ENCODE data around the gene PHLDA2.
"Not testable (repeated sequence)": the region's sequence is repeated elsewhere in the genome, so short reads cannot be mapped to it uniquely, and the experiment has no call there.

PHLDA2 gene

DNA sequence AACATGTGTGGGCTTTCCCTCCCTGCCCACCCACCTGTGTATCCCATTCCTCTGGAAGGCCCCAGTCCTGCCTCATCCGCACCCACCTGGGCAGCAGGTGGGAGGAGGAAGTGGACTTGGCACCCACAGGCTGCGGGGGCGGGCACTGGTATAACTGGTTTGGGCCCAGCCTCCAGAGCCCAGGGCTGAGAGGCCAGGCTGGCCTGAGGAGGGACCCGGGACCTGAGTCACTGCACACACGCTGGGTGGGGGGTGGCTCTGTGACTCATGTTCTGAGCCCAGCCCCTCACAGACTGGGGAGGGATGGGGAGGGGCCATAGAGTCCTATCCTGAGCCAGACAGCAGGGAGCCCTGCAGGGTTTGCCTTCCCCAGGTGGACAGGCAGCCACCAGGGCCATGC, 16.7 kb downstream of the PHLDA2 start:
- no peak for DNase-seq

DNA sequence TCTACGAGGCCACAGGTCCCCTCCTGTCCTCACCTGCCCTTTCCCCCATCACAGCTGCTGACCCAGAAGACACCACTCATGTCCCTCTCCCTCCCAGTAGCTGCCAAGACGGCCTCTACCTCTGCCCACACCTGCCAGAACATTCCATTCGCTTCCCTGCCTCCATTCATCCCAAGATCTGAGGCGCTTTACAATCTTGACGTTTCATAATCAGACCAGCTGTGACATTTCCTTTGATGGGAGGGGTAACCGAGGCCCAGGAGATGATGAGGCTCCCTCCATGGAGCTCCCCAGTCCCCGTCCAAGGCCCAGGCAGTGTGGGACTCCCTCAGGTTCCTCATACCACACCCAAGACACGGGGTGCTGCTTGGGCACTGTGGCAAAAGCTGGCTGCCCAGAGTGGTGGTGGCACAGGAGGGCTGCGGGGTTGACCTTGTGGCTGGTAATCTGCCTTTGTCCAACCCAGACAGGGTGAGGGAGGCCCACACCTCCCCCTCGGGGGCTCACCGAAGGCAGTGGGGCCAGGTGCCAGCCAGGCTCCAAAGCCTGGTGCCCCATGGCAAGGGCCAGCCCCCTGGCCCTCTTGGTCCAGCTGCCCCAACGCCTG, 17.3 kb downstream of the PHLDA2 start:
- no peak for DNase-seq

- no peak for DNase-seq
Observed at GRCh38 chr11:2911088-2911784, 18.0 kb downstream of the PHLDA2 start.

- DNase-seq = no peak
Observed at GRCh38 chr11:2910401-2910955, 18.7 kb downstream of the PHLDA2 start.

DNA sequence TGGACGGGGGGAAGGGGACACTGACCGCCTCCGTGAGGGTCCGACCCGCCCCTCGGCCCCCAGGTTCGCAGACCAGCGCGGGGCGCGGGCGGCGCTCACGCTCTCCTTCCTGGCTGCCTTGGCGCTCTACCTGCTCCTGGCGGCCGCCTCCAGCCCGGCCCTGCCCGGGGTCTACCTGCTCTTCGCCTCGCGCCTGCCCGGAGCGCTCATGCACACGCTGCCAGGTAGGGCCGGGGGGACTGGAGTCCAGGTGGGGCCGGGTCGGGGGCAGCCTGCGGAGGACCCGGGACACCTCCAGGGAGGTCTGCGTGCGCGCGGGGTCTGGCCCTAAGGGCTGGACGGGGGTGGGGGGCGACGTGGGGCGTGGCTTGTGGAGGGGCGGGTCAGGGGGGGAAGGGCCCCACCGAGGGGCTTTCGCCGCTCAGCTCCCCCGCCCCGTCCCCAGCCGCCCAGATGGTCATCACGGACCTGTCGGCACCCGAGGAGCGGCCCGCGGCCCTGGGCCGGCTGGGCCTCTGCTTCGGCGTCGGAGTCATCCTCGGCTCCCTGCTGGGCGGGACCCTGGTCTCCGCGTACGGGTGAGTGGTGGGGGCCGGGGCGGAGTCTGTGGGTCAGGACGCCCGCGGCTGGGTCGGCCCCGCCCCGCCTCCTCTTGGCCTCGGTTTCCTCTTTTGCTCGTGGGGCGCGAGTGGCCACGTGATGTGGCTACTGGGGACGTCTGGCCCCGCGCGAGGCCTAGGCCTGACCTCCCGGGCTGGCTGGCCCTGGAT, 19.9 kb downstream of the PHLDA2 start:
- no peak for DNase-seq

GRCh38 chr11:2908130-2908529, 21.1 kb downstream of the PHLDA2 start:
- no peak for DNase-seq

- DNase-seq = not testable (repeated sequence)
Observed at GRCh38 chr11:2905299-2905698, 23.9 kb downstream of the PHLDA2 start.

DNA sequence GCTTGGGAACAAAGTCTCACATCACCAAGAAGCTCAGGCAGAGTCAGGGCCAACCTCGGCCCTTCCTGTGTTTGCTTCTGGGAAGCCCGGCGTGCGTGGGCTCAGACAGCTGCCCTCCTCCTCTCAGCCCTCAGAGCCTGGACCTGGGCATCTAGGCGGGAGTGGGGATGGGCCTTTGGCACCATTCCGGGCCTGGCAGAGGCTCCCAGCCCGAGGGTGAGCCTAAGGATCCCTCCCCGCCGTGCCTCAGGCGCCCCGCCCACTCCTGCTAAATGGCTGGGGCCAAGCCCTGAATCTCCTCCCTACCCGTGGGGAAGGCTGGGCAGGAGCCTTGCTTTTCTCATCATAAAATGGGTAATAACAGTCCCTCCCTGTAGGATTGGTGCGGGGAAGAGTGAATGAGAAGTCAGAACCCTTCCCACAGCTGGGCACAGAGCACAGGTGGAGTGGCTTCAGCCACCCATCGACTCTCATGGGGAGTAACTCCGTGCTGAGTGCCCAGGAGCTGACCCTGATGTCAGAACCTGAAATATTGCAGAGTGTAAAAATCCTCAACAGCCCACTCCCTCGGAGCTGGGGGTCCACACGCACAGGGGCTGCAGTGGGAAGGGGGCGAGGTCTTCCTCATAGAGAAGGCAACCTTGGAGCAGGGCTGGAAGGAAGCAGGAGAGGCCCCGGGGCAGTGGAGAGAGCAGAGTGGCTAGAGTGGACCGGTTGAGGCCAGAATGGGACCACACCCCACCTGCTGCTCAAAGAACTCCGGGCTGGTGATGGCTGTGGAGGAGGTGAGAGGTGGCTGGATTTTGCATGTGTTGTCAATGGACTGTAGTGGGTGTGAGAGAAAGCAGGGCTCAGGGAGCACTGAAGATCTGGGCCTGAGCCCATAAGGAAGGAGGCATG, 24.8 kb downstream of the PHLDA2 start:
- DNase-seq = no peak

DNA sequence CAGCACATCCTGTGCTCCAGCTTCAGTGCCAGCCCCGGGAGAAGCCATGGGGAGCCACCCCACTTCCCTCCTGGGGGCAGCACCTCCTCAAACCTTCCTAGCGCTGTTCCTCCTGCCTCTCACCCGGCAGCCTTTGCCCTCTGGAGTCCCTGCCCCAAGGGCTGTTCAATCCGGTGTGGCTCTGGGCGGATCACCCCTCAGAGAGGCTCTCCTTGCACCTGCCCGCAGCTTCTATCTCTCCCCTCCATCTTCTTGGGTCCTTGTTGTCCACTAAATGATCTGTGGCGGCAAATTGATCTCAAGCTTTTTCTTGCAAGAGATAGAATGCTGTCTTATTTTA, 25.6 kb downstream of the PHLDA2 start:
- DNase-seq = no peak

DNA sequence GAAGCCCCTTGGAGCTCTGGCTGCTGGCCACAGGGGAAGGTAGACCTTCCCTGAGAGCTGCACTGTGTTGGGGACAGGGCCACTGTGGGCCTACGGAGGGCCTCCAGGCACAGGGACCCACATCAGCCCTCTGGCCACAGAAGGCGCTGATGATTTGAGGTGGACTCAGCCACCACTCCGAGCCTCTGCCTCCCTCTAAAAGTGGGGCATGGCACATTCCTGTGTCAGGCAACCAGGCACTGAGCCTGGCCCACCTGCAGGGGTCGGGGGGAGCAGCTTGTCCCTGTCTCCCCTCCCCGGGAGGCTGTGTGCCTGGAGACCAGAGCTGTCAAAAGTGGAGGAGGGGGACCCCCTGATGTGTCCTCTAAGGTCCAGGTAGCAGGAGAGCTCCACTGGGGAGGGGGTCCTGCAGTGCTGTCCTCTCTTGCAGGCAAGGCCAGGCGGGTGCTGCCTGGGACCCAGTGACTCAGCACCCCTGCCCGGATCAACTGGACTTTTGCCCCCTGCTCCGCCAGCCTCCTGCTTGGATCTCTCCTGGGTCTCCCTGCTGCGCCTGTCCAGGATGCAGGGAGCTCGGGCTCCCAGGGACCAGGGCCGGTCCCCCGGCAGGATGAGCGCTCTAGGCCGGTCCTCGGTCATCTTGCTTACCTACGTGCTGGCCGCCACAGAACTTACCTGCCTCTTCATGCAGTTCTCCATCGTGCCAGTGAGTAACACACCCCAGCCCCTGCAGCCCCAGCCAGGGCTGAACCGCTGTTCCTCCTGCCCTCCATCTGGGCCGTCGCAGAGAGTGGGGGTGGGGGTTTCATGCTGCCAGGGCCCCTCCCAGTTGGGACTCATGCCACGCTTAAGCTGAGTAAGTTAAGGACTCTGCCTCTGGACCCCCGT, 26.2 kb downstream of the PHLDA2 start:
- DNase-seq = no peak

- peak; percentile 94 for DNase-seq
Observed at GRCh38 chr11:2901854-2902783, 27.1 kb downstream of the PHLDA2 start.

GRCh38 chr11:2901196-2901796, 27.9 kb downstream of the PHLDA2 start:
- no peak for DNase-seq

- no peak for DNase-seq
Observed at GRCh38 chr11:2899080-2899783, 30.0 kb downstream of the PHLDA2 start.

DNA sequence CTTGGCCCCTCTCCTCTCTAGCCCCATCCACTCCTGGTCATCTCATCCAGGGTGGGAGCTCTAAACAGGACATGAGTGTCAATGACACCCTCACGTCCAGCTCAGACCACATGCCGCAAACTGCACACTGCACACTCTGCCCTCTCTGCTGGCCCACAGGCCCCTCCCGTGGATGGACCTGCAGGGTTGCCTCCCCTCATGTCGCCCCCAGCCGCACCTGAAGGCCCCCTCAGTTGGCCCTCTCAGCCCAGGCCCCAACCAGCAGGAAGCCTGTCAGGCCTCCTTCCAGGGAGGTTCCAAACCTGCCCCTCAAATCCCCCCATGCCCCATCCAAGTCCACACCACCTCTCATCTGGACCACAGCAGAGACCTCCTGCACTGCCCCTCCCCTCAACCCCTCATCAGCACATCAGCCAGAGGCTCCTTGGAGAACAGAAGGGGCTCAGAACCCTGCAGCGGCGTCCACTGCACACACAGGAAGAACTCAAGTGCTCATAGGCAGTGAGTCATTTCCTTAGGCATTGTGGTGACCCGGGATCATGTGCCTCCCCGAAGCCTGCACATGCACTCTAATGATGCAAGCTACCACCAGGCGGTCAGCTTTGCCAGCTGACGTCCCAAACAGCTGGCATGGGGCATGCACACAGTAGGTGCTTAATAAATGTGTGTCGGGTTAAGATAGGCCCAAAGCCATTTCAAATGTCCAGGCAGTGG, 30.7 kb downstream of the PHLDA2 start:
- DNase-seq = peak; percentile 62

DNA sequence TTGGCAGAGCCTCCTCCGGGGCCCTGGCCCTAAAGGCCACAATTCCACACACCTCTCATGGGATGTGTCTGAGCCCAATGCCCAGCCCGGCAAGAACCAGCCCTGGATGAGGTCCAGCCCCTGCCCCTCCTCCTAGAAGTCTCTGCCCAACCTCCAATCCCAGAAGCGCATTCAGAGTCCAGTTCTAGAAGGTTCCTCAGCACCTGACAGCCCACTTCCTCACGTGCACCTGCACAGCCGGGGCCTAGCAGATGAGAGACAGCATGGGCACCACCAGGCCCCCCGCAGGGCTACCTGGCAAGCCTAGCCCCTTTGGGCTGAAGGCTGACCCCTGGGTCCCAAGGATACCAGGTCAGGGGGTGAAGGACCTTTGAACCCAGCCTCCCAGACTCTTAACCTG, 32.2 kb downstream of the PHLDA2 start:
- DNase-seq = no peak

DNA sequence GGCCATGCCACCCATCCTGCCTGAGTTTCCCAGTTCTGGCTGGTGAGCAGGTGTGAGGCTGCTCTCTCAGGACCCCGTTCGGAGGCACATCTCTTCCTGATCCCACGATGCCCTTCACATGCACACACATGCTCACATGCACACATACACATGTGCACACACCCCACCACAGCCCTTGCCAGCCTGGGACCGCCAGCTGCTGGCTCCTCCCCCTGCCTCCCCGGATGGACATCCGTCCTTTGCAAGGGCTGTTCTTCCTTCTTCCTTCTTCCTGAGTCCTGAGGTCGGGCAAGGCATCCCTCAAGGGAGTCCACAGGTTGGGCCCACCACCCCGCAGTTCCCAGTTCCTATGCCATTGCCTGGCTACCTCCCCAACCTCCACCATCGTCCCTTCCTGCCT, 33.2 kb downstream of the PHLDA2 start:
- no peak for DNase-seq

GRCh38 chr11:2893935-2894334, 35.3 kb downstream of the PHLDA2 start:
- no peak for DNase-seq

- no peak for DNase-seq
Observed at GRCh38 chr11:2892967-2893528, 36.2 kb downstream of the PHLDA2 start.
